GM11168 (cell line): Measurements from ENCODE around the gene YAF2.

Source experiments
- in situ Hi-C: fragments of 300-500 bp; cut with MboI; formaldehyde crosslinking; loops from one replicate; pipeline ENCODE4 v1.12.0; 2022; ENCODE audit warnings: low sequenced_read_pairs; ENCODE audit not compliant: unreplicated experiment

YAF2 gene

GRCh38 chr12:42119085-42119633, 118.9 kb downstream of the YAF2 start:
- in situ Hi-C loops, result no loop called here

GRCh38 chr12:42118136-42118879, 119.7 kb downstream of the YAF2 start:
- in situ Hi-C loops, result no loop called here

GRCh38 chr12:42109031-42109430, 129.0 kb downstream of the YAF2 start:
- in situ Hi-C loops, result no loop called here
